GM19238 (cell line): ENCODE results near the gene CNOT10.
A peak's percentile ranks its signal among the peaks of the same experiment; 100 is the strongest.
"Not testable (repeated sequence)": the region's sequence is repeated elsewhere in the genome, so short reads cannot be mapped to it uniquely, and the experiment has no call there.

Source experiments
- DNase-seq: peaks from one replicate; pipeline ENCODE4 v3.0.0; 2011; ENCODE audit warnings: low spot score; ENCODE audit not compliant: insufficient read length

Gene CNOT10

GRCh38 chr3:32684800-32685542 lies at the start of gene CNOT10:
TSS of gene CNOT10 (plus strand) at chr3:32685188. CDS start at chr3:32685461, 273 bp downstream.
- peak; percentile 86 for DNase-seq

- DNase-seq: no peak
Measured at GRCh38 chr3:32640939-32641338, 44.0 kb upstream of the CNOT10 start.

- DNase-seq: no peak
Measured at GRCh38 chr3:32641356-32641755, 43.6 kb upstream of the CNOT10 start.

- DNase-seq: no peak
Measured at GRCh38 chr3:32643354-32643753, 41.6 kb upstream of the CNOT10 start.

GRCh38 chr3:32643816-32644215 lies 41.2 kb upstream of the CNOT10 start:
- DNase-seq: no peak

- DNase-seq: no peak
Measured at GRCh38 chr3:32644380-32644779, 40.6 kb upstream of the CNOT10 start.

GRCh38 chr3:32646761-32647160 lies 38.2 kb upstream of the CNOT10 start:
- no peak for DNase-seq

- not testable (repeated sequence) for DNase-seq
Measured at GRCh38 chr3:32652337-32653100, 32.5 kb upstream of the CNOT10 start.

GRCh38 chr3:32655167-32655566 lies 29.8 kb upstream of the CNOT10 start:
- no peak for DNase-seq

- no peak for DNase-seq
Measured at GRCh38 chr3:32660634-32661033, 24.4 kb upstream of the CNOT10 start.

- no peak for DNase-seq
Measured at GRCh38 chr3:32662647-32663046, 22.3 kb upstream of the CNOT10 start.

- not testable (repeated sequence) for DNase-seq
Measured at GRCh38 chr3:32664630-32665075, 20.3 kb upstream of the CNOT10 start.

- DNase-seq: no peak
Measured at GRCh38 chr3:32667072-32667582, 17.9 kb upstream of the CNOT10 start.

- DNase-seq: not testable (repeated sequence)
Measured at GRCh38 chr3:32669226-32669625, 15.8 kb upstream of the CNOT10 start.

- not testable (repeated sequence) for DNase-seq
Measured at GRCh38 chr3:32673730-32674129, 11.3 kb upstream of the CNOT10 start.

GRCh38 chr3:32675164-32675563 lies 9.8 kb upstream of the CNOT10 start:
- no peak for DNase-seq

- no peak for DNase-seq
Measured at GRCh38 chr3:32675650-32676049, 9.3 kb upstream of the CNOT10 start.

GRCh38 chr3:32681811-32682210 lies 3.2 kb upstream of the CNOT10 start:
- no peak for DNase-seq

GRCh38 chr3:32684029-32684799 lies 774 bp upstream of the CNOT10 start:
- DNase-seq: no peak

GRCh38 chr3:32685543-32686185 lies 676 bp downstream of the CNOT10 start:
- DNase-seq: peak; percentile 7

- no peak for DNase-seq
Measured at GRCh38 chr3:32686713-32687112, 1.7 kb downstream of the CNOT10 start.
